Activated CD4-positive, alpha-beta T cell treated with anti-CD3 and anti-CD28 coated beads for 48 hours (primary cell): ENCODE data around the gene IDH1.
"Not testable (repeated sequence)": the region's sequence is repeated elsewhere in the genome, so short reads cannot be mapped to it uniquely, and the experiment has no call there.

Source experiments
- DNase-seq: peaks from one replicate; pipeline ENCODE4 v3.0.0-alpha.2; 2020

IDH1 gene

GRCh38 chr2:208256192-208256782, 1.4 kb upstream of the IDH1 start:
- DNase-seq: no peak

DNA sequence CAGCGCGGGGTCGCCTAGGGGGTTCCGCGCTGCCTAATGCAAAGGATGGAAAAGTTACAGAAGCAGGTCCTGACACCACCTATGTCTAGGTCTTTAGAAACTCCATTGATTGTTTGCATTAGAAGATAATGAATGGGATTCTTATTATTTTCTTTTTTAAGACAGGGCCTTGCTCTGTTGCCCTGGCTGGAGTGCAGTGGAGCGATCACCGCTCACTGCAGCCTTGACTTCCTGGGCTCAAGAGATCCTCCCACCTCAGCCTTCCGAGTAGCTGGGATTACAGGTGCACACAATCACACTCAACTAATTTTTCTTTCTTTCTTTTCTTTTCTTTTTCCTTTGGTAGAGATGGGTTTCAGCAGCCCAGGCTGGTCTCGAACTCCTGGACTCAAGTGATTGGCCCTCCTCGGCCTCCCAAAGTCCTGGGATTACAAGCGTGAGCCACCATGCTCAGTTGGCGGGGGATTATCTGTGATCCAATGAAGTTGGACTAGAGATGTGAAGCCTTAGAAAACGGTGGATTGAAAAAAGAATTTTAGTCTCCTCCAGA, 761 bp upstream of the IDH1 start:
- no peak for DNase-seq

GRCh38 chr2:208254118-208254870, 577 bp downstream of the IDH1 start:
- DNase-seq: peak; percentile 85

GRCh38 chr2:208253600-208254117, 1.2 kb downstream of the IDH1 start:
- no peak for DNase-seq

GRCh38 chr2:208252716-208253492, 2.0 kb downstream of the IDH1 start:
- no peak for DNase-seq

GRCh38 chr2:208251098-208251497, 3.8 kb downstream of the IDH1 start:
- no peak for DNase-seq

DNA sequence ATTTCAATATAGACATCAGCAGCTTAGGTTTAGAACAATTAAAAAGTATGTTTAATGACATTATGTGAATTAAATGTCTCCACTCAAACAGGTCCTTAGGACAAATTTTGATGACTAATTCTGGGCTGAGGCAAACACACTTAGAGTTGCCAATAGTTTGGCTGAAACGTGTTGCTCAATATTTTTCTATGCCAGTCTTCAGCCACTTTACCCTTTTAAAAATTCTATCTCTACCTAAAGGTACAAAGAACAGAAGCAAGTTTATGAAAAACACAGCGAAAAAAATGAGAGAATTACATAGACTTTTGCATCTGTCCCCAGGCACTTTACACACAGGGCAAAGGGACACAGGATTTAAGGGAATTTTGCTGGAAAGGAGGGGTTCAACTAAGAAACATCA, 4.5 kb downstream of the IDH1 start:
- DNase-seq: no peak

DNA sequence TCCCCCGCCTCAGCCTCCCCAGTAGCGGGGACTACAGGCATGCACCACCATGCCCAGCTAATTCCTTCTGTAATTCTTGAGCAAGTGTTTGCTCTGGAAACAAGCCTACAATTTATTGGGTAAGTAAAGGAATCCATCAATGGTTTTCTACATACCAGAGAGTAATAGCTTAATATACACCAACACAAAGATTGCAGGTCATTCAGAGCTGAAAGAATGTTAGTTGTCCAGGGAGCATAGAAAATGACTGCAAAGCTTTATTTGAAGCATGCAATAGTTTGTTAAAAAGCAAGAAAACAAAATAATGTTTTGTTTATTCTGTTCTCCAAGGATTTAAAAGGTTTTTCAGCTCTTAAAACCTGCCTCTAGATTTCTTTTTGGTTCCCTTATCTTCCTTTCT, 5.6 kb downstream of the IDH1 start:
- no peak for DNase-seq

DNA sequence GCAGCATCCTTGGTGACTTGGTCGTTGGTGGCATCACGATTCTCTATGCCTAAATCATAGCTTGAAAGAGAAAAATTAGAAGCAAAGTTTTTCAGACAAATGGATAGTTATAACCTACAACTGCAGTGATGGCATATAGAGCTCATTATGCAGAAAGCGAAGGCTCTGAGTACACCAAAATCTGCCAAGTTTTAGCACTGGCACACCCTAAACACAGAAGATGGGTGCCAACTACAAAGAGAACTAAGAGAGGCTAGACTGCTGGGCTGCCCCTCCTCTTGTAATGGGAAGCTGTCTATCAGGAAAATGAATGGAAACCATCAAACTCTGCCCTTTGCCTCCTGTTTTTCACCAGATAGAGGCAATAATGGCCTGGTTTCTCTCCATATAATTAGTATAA, 6.3 kb downstream of the IDH1 start:
- no peak for DNase-seq

- DNase-seq: no peak
Observed at GRCh38 chr2:208245746-208246145, 9.1 kb downstream of the IDH1 start.

DNA sequence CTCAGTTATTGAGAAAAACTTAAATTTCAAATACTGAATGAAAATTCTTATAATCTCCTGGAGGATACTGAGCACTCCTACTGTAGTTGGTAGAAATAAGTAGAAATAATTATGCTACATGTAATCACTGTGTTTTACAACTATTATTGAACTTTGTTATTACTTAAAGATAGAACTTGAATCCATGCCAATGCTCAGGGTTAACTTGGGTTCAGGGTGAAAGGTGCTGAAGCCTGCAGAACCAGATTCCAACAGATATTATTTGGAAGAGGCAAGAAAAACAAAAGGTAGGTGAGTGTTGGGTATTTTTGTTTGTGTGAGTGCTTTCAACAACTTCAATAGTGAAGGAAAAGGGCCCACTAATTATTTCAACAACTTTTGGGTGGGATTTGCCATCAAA, 10.4 kb downstream of the IDH1 start:
- DNase-seq: no peak

DNA sequence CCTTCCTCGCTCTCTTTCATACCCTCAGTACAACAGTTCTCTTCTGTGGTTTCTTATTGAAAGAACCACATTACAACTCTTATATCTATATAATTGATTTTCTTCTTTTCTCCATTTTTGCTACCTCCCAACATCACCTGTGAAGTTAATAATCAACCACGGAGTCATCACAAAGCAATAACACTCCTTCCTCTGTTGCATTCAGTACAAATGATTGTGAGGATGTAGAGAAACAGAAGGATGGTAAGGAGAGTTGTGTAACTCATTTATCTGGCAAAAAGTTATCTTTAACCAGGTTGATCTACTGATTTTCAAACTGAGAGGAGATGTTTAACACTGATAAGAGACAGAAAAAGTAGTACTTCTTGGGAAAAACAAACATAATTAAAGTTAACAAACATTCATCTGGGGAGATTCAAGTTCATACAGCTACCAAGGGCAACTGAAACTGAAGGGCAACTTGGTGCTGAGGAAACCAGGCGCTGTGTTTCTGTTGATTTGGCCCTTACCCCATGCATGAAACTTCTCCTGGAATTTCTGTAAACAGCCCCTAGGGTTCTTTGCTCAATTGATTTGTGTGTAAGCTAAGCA, 14.2 kb downstream of the IDH1 start:
- DNase-seq: no peak

GRCh38 chr2:208239770-208240493, 14.9 kb downstream of the IDH1 start:
- DNase-seq: no peak

- no peak for DNase-seq
Observed at GRCh38 chr2:208235860-208236259, 19.0 kb downstream of the IDH1 start.

DNA sequence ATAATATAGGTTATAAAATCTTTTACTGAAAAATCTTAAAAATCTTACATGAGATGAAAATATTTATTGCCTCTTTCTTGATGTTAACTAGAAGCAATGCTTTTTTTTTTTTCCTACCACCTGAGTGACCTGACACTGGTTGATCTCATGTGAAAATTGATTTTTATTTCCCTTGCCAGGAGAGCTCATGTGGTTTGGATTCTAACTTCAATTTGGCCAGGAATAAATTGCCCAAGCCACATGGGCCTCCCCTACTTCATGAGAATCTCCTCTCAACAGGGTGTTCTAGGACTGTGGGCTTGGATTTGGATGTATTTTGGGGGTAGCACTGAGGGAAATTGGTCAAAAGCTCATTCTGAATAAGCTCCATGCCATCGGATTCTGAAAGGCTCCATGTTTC, 20.1 kb downstream of the IDH1 start:
- DNase-seq: no peak

GRCh38 chr2:208228476-208228875, 26.4 kb downstream of the IDH1 start:
- no peak for DNase-seq

DNA sequence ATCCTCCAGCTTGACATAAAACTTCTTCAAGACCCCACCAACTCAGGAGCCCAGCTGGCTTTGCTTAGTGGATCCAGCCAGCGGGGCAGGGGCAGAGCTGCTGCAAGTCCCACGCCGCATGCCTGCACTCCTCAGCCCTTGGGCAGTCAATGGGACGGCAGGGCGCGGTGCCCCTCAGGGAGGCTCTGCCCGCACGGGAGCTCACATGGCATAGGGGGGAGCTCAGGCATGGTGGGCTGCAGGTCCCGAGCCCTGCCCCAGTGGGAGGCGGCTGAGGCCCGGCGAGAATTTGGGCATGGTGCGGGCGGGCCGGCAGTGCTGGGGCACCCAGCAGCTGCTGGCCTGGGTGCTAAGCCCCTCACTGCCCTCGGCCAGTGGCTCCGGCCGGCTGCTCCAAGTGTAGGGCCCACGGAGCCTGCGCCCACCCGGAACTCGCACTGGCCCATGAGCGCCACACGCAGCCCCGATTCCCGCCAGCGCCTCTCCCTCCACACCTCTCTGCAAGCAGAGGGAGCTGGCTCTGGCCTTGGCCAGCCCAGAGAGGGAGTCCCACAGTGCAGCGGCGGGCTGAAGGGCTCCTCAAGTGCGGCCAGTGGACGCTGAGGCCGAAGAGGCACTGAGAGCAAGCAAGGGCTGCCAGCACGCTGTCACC, 27.2 kb downstream of the IDH1 start:
- DNase-seq: no peak

- no peak for DNase-seq
Observed at GRCh38 chr2:208224802-208225201, 30.1 kb downstream of the IDH1 start.

GRCh38 chr2:208222351-208222750, 32.5 kb downstream of the IDH1 start:
- DNase-seq: no peak

- not testable (repeated sequence) for DNase-seq
Observed at GRCh38 chr2:208221873-208222272, 33.0 kb downstream of the IDH1 start.

GRCh38 chr2:208210688-208211451, 44.0 kb downstream of the IDH1 start:
- no peak for DNase-seq
